Putamen (tissue), 1 donor: ENCODE results near the gene LRRC47.
"Not testable (repeated sequence)": the region's sequence is repeated elsewhere in the genome, so short reads cannot be mapped to it uniquely, and the experiment has no call there.

Experiments used
- DNase-seq: peaks from one replicate; pipeline ENCODE4 v3.0.0-alpha.2; 2016; ENCODE audit warnings: low spot score

The LRRC47 gene

GRCh38 chr1:3771108-3772026 lies 24.9 kb downstream of the LRRC47 start:
- DNase-seq, result no peak

- no peak for DNase-seq
These were observed 26.1 kb downstream of the LRRC47 start for GRCh38 chr1:3770047-3770765.

- DNase-seq, result no peak
These were observed 27.4 kb downstream of the LRRC47 start for GRCh38 chr1:3768811-3769390.

GRCh38 chr1:3767328-3767925 lies 28.9 kb downstream of the LRRC47 start:
- no peak for DNase-seq

- DNase-seq, result no peak
These were observed 32.8 kb downstream of the LRRC47 start for GRCh38 chr1:3763351-3764125.

GRCh38 chr1:3762873-3763228 lies 33.4 kb downstream of the LRRC47 start:
- no peak for DNase-seq

- DNase-seq, result no peak
These were observed 34.0 kb downstream of the LRRC47 start for GRCh38 chr1:3762151-3762872.

- no peak for DNase-seq
These were observed 34.8 kb downstream of the LRRC47 start for GRCh38 chr1:3761296-3762010.

GRCh38 chr1:3759796-3760195 lies 36.5 kb downstream of the LRRC47 start:
- no peak for DNase-seq

- no peak for DNase-seq
These were observed 37.1 kb downstream of the LRRC47 start for GRCh38 chr1:3759164-3759563.

- no peak for DNase-seq
These were observed 39.9 kb downstream of the LRRC47 start for GRCh38 chr1:3756394-3756793.

GRCh38 chr1:3753656-3754454 lies 42.4 kb downstream of the LRRC47 start:
- DNase-seq, result no peak

- no peak for DNase-seq
These were observed 43.8 kb downstream of the LRRC47 start, which contains the start of gene CCDC27 for GRCh38 chr1:3752400-3752945. Gene CCDC27 (plus strand): TSS chr1:3752450. CDS start chr1:3752482, 32 bp downstream.

- DNase-seq, result no peak
These were observed 45.6 kb downstream of the LRRC47 start for GRCh38 chr1:3750741-3751140.

- DNase-seq, result no peak
These were observed 46.8 kb downstream of the LRRC47 start for GRCh38 chr1:3749512-3749911.

- DNase-seq, result not testable (repeated sequence)
These were observed 47.9 kb downstream of the LRRC47 start for GRCh38 chr1:3748316-3748900.

GRCh38 chr1:3747903-3748302 lies 48.4 kb downstream of the LRRC47 start:
- no peak for DNase-seq

GRCh38 chr1:3747522-3747848 lies 48.8 kb downstream of the LRRC47 start:
- no peak for DNase-seq
